HG02885 (cell line): ENCODE data around the gene NAPEPLD.
"Not testable (repeated sequence)": the region's sequence is repeated elsewhere in the genome, so short reads cannot be mapped to it uniquely, and the experiment has no call there.

Source experiments
- ATAC-seq: cut with Tn5 transposase; IDR thresholded peaks from one replicate; pipeline ENCODE4 v1.9.1; 2021; ENCODE audit warnings: mild to moderate bottlenecking; ENCODE audit not compliant: unreplicated experiment, poor library complexity

The NAPEPLD gene

DNA sequence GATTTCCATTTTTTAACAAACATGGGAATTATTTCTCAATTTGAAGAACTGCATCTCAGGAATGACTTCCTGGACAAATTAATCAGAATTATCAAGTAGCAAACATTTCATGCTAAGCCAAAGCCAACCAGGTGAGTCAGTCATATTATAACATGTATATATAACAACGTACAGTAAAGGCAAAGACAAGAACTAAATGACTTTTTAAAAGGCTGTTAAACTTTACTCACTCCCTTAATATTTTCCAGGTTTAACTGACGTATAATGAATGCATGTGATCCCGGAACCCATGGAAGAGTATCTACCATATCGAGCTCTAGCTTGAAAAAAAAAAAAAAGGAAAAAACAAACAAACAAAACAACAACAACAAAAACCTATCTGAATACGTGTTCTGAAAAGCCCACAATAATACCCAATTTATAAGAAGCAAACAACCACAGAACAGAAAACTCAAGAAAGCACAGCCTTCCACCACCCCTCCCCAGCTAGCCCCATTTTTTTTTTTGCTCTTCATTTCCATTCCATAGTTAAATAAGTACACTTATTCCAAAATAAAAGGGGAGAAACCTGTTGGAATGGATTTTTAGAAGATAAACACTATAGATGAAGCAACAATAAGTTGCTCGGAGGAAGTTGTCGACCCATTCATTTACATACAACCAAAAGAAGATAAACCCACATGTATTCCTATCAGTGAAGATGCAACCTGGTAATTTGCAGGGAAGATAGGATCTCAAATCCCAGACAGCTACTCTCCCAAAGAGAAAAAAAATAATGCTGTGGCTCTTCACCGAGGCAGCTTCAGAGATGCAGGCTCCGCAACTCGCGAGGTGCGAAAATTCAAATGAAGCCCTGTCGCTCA is 537 bp downstream of the NAPEPLD start:
- ATAC-seq = no peak

DNA sequence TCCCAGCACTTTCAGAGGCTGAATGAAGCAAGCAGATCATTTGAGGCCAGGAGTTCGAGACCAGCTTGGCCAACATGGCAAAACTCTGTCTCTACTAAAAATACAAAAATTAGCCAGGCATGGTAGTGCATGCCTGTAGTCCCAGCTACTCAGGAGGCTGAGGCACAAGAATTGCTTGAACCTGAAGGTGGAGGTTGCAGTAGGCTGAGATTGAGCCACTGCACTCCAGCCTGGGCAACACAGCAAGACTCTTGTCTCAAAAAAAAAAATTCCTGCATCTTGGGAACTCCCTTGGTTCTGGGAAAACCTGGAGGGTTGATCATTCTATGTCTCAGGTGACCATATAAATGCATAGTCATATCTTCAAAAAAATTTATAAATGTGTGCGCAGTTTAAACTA is 4.1 kb downstream of the NAPEPLD start:
- ATAC-seq = not testable (repeated sequence)

DNA sequence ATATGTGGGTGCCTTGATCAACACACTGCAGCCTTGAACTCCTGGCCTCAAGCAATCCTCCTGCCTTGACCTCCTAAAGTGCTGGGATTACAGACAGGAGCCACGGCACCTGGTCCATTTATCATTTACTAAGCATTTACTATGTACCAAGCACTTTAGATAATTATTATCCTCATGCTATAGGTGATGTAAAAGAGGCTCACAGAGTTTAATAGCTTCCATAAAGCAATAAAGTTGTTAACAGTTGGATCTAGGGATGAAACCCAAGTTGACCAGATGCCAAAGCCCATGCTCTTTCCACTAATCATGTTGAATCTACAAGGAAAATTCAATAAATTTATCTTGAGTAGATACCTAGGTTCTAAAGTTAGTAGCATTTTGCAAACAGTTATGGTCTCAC is 5.0 kb downstream of the NAPEPLD start:
- no peak for ATAC-seq

DNA sequence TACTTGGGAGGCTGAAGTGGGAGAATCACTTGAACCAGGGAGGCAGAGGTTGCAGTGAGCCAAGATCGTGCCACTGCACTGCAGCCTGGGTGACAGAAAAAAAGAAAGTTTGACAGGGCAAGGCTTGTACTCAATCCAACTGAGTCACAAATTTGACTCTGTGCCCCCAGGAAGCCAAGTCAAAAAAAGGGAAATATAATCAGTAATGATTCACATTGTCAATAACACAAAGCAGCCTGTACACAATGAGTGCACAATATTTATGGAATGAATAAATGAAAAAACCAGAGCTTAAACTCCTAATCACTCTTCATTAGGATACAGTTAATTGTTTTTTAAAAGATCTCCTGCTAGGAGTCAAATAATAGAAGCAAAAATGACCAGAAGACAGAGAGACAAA is 6.4 kb downstream of the NAPEPLD start:
- no peak for ATAC-seq

DNA sequence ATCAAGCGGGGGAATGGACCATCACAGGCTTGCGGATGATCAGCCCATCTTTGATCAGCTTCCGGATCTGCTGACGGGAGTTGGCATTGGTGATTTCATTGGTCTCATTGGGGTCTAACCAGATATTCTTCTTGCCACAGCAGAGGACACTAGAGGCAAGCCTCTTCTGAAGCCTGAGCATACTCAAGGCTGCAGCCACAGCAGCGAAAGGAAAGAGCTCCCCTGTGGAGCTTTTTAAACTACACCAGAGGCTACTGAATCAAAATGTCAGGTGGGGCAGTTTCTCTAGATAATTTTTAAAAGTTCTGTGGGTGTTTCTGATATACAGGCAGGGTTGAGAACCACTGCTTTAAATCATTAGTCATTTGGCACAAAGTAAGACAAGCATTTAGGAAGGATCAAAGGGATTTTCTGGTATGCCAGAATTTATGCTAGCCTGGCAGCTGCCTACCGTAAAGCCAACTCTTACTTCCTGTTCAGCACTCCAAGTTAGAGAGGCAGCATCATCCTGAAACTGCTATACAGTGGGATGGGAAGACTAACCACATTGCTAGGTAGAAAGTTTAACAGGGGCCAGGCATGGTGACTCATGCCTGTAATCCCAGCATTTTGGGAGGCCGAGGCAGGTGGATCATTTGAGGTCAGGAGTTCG is 7.0 kb downstream of the NAPEPLD start:
- no peak for ATAC-seq

DNA sequence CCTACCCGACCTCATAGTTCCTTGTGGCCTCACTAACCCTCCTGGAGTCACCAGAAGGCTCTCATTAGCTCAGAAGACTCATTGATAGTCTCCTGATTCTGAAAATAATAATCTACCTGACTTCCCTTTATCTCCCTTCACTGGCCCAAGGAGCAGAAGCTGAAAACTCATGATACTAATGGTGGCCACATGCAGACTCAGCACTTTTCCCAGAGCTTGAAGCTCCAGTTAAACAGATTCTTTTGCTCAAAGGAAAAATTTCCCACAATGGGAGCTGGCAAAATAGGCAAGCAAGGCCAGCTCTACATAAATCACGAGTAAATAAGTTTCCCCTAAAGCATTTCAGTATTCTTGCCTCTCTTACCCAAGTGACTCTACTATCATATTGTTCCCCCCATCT is 8.2 kb downstream of the NAPEPLD start:
- no peak for ATAC-seq

DNA sequence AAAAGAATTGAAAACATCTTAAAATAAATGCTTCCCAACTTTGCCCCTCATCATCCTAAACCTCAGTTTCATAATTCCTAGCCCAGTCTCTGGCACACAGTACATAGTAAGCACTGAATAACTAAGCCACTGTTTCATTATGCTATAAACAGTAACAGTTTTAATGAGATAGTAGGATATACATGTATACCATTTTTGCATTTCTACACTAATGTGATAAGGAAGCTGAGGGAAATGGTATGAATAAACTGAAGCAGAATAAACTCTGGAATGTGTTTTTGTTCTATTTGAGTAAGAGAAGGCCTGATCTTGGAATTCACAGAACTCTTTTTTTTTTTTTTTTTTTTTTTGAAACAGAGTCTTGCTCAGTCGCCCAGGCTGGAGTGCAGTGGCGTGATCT is 8.8 kb downstream of the NAPEPLD start:
- no peak for ATAC-seq

DNA sequence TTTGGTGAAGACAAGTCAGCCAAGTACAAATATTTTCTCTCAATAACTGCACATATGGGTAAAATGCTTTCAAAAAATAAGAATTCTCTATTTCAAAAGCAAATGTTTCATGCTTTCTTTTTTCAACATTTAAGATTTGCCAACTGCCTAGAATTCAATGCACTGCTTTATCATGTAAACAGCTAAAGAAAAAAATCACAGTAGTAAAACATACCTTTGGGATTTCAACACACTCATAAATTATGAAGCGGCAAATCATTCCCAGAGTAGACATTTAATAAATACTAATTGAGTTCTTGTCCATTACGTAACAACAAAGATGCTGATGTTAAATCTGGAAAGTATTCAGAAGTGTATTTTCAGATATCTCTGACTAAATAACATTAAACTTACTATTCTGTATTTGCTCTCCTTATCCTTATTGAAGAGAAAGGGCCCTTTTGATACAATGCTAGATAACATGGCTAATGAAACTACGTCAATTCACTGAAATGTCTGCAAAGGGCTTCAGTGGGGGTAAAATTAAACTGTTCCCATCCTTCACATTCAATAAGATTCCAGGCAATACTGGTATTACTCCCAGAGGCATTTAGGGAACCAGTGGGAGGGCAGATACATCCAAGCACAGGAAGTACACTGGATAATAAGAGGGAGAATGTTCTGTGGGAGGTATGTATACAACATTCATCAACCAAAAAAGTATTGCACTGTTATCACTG is 13.9 kb downstream of the NAPEPLD start:
- no peak for ATAC-seq

DNA sequence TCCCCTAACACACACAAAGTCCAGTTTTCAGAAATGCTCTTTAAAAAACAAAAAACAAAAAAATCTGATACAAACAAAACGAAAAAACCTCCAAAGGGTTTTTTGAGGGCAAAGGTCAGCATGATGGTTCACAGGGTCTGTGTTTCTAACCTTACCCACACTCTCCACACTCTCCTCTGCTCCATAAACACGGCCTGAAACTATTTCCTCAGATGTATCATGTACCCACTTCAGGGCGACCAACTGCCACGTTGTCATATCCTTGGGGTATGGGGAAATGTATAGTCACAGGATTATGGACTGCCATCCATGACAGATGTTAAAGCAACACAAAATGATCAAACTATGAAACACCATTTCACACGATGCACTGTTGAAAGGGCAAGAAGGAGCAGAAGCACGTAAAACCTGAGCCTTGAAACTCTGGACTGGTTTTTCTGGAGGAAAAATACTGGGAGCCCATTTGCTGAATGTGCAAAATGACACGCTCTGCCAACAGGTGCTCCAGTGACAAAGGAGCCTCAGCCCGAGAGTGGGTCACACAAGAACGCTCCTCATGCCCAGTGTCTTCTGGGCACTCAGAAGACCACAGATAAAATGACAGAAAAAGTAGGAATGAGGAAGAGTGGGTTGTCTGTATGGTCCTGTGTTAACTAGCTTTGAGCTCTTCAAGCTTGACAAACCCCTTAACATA is 15.8 kb downstream of the NAPEPLD start:
- ATAC-seq = no peak

DNA sequence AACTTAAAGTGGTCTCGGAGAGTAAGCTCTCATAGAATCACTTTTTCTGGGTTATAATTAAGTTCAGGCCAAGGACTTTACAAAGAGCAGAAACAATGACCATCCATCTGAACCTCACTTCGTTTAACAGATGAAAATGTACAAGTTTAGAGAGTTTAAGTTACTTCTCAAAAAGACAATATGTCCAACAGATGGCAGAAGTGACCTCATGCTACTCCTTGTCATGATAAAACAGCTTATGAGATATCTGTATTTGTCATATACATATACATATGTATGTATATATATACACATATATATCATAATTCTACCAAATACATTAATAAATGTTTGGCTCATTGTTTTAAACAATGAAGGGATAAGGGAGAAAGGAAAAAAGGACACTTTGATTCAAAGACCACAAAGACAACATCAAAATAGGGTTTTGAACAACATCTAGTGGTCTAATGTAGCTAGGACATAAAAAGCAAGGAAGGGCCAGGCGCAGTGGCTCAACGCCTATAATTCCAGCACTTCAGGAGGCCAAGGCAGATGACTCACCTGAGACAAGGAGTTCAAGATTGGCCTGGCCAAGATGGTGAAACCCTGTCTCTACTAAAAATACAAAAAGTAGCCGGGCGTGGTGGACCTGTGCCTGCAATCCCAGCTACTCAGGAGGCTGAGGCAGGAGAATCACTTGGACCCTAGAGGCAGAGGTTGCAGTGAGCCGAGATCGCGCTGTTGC is 17.8 kb downstream of the NAPEPLD start:
- ATAC-seq = no peak

DNA sequence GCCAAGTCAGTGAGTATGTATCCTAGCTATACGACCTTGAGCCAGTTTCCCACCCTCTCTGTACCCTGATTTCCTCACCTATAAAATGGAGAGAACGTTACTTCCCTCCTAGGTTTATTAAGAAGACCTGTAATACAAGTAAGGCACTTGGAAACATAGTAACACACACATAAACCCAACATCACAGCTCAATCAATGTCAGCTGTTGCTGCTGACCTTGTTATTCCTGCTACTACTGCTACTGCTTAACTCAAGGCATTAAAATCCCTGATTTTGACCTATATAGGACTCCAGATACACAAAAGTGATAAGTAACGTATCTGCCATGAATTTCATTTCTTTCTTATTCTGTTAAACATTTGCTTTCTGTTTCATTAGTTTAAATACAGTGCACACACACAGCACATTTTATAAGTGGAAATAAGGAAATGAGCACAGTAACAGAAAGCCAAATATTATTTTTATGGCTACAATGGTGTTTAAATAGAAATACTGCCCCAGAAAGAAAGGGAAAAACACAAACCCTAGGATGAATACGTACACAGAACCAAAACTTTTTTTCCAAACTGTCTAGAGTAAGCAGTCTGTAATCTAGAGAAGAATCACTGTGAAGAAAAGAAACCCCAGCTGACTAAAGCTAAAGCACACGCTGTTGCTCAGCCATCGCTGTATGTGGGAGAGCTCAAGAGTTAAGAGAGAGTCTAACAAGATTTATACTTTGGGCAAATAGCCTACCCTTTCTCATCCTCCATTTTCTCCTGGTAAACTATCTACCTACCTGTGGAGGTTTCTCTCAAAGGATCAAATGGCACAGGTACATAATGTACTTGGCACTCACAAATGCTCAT is 19.0 kb downstream of the NAPEPLD start:
- no peak for ATAC-seq

DNA sequence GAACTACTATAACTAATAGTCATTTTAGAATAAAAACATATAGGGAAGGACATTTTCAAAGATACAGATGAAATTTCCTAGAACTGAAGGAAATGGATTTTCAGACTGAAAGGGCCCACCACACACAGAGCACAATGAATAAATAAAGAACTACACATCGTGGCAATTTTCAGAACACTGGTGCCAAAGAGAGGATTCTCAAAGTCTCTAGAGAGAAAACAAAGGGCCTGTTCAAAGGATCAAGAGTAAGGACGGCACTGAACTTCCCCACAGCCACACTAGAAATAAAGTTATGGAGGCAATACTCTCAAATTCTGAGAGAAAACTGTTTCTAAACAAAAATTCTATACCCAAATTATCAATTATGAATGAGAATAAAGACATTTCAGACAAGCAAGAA is 21.9 kb downstream of the NAPEPLD start:
- ATAC-seq = no peak

DNA sequence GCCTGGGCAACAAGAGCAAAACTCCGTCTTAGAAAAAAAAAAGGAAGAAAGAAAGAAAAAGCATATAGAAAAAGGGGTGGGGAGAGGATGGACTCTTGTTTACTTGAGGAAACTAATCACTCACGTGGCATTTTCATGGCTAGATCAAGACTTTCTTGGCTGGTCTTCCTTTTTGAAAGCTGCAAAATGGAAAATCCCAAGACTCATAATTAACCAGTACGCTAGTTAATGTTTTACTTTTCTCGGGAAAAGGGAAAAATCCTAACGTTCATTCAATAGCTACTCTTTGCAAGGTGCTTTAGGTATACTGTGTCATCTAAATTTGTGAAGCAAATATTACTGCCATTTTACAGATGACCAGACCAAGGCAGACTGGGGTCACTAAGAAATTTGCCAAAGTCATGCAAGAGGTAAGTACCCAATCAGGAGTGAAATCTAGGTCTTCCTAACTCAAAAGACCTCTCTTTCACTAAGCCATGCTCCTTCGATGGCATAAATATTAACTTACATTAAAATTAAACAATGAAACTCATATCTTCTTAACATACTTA is 24.4 kb downstream of the NAPEPLD start:
- ATAC-seq = no peak

DNA sequence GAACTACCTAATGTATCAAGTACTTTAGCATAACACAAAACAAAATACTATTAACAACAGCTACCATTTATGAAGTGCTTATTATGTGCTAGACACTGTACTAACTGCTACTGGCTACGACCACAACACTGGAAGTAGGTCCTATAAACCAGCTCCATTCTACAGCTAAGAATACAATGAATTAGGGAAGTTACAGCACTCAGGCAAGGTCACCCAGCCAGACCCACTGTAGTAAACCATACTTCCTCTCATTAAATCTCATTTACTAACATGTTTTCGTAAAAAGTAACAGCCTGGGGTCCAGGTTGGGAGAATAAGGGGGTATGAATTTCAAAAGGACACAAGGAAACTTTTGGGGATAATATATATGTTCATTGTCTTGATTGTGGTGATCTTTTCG is 25.4 kb downstream of the NAPEPLD start:
- ATAC-seq = no peak

DNA sequence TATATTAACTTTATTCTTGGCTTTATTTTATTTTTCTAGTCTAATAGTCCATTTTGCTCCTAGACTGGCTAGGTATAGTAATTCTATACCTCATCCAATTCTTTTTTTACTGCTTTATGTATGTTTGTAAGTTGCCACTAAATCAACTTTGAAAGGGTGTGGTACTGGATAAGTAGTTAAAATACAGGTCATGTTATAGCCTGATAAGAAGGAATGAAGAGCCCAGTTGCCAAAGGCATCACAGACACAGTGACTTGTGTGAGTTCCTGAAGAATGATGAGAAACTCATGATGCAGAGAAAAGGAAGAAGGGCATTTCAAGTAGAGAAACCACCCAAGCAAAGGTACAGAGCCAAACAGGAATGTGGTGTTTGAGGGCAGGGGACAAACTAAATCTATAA is 27.3 kb downstream of the NAPEPLD start:
- no peak for ATAC-seq

DNA sequence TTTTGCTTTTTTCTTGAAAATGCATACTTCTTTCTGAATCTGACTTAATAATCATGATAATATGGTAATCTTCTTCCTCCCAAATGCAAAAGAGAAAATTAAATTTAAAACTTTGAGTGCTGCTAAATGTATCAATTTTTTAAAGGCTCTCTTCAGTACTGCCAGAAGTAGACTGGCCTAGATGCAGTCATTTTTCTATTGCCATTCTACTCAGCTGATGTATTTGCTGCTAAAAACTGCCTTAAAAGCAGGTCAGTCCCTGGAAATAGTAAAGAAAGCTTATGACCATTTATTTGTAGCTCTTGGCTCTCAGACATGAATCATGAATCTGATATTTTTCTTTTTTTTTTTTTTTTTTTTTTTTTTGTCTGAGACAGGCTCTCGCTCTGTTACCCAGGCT is 28.5 kb downstream of the NAPEPLD start:
- ATAC-seq = no peak

DNA sequence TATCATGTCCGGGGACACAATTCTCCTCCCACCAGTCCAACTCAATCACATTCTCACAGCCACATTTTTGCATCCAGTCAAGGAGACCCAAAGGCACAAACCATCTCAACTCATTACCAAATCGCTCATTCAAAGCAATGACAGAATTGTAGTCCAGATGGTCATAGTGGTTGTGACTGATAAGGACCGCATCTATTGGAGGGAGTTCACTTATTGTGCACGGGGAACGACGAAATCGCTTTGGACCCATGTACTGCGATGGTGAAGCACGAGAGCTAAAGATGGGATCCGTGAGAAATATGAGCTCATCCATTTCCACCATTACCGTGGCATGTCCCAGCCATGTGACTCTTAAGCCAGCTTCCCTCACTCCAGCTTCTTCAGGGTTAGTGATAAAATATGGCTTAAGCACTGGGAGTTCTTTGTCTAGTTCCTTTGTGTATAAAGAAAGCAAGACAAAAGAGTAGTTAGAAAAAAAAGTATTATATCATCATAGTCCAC is 29.1 kb downstream of the NAPEPLD start:
- ATAC-seq = no peak

DNA sequence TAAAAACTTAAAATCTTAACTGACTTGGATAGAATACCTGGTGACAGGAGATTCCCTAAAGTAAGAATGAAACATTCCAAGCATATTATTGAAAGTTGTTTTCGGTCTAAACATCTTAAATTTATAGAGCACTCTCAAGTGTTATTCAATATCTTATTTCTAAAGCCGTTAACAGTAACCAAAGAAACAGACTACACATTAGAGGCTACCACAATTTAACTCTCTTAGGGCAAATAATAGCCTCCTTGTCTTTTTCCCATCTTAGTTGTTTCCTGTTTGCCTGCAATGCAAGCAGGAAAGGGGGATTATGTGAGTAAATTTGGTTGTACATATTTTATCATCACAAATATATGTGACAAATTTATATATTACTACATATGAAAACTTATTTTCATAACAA is 31.4 kb downstream of the NAPEPLD start:
- no peak for ATAC-seq

DNA sequence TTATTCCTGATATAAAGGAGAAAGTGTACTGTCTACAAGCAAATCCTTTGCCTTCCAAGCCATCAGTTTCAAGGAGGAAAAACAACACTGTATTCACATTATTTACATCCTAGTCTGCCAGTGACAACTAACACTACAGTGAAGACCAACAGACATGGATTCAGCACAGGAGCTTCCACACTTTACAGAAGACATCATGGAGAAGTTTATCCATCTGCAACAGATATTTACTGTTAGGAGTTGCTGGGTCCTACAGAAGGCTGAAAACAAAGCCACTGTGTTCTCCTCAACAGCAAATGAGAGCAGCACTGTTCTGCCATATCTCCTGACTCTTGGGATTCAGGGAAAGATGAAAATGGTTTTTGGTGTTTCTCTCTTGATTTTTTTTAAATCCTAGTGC is 31.9 kb downstream of the NAPEPLD start:
- no peak for ATAC-seq
